GM12878 (cell line): ENCODE results near the gene PRR15L. TPM values are rescaled to one million over a fixed set of nuclear protein-coding genes. Genes with fewer than 3 reads are reported as not detected.

Experiments used
- ATF7 ChIP-seq: fragments of 450-650 bp; IDR thresholded peaks from 2 replicates; pipeline ENCODE4 v1.6.1; 2016; ENCODE audit warnings: low read depth, mild to moderate bottlenecking
- BHLHE40 ChIP-seq, 2 experiments: fragments of 450-650 bp in 1 of 2; IDR thresholded peaks; 2 replicates each; pipeline ENCODE4 v1.6.1; 2011 to 2017; ENCODE audit warnings: low read depth in 2 of 2, borderline replicate concordance in 1 of 2, improper control_type of control experiment in 1 of 2, low read length in 1 of 2, mild to moderate bottlenecking in 1 of 2
- CBFB ChIP-seq: IDR thresholded peaks from 2 replicates; pipeline ENCODE4 v1.6.1; 2016; ENCODE audit warnings: antibody characterized with exemption, low read depth
- CREB1 ChIP-seq: IDR thresholded peaks from 2 replicates; pipeline ENCODE4 v1.6.1; 2012; ENCODE audit warnings: low read depth, mild to moderate bottlenecking, inconsistent platforms
- IKZF2 ChIP-seq, 2 experiments: fragments of 450-650 bp; IDR thresholded peaks; 2 replicates each; pipeline ENCODE4 v1.6.1; 2017; ENCODE audit warnings: mild to moderate bottlenecking in 2 of 2, moderate library complexity in 2 of 2
- MYC ChIP-seq: IDR thresholded peaks from 2 replicates; pipeline ENCODE4 v1.6.1; 2011; ENCODE audit warnings: mild to moderate bottlenecking, low read length, moderate library complexity, inconsistent platforms; ENCODE audit not compliant: insufficient read depth, insufficient replicate concordance, insufficient read length, severe bottlenecking
- PAX5 ChIP-seq: IDR thresholded peaks from 2 replicates; pipeline ENCODE4 v1.6.1; 2011; ENCODE audit warnings: low read depth, low read length, borderline replicate concordance
- RFX5 ChIP-seq: IDR thresholded peaks from 2 replicates; pipeline ENCODE4 v1.6.1; 2011; ENCODE audit warnings: low read depth, low read length, improper control_type of control experiment
- SMARCA5 ChIP-seq: fragments of 450-650 bp; IDR thresholded peaks from 2 replicates; pipeline ENCODE4 v1.6.1; 2017; ENCODE audit warnings: mild to moderate bottlenecking
- SREBF1 ChIP-seq: IDR thresholded peaks from 2 replicates; pipeline ENCODE4 v1.6.1; 2012; ENCODE audit warnings: mild to moderate bottlenecking, low read length
- ZNF24 ChIP-seq: fragments of 450-650 bp; IDR thresholded peaks from 2 replicates; pipeline ENCODE4 v1.6.1; 2017; ENCODE audit warnings: antibody characterized with exemption, mild to moderate bottlenecking
- polyA plus RNA-seq, 11 experiments: library from polyadenylated mRNA; depleted of rRNA in 4 of 11; unstranded in 6 of 11; stranded (reverse) in 5 of 11; fragments of >200 nt; fragmentation: Nextera tagmentation in 4 of 11; fragmentation: Illumina TruSeq in 1 of 11; extraction: Ambion mirVana in 4 of 11; extraction: Trizol in 1 of 11; gene quantifications; 1 replicate in 1 of 11; 2 replicates in 10 of 11; pipeline versions ENCODE4 v1.2.1 to v1.2.3, GENCODE V29; 2011 to 2016; ENCODE audit warnings: inconsistent platforms in 2 of 11, missing spikeins in 2 of 11, low read depth in 1 of 11
- total RNA-seq, 4 experiments: library from RNA; depleted of rRNA in 3 of 4; stranded (reverse); fragments of >200 nt in 3 of 4; fragmentation: Illumina TruSeq in 1 of 4; extraction: Trizol in 1 of 4; gene quantifications; 2 replicates each; pipeline versions ENCODE4 v1.2.1 to v1.2.3, GENCODE V29; 2013 to 2021
- TF ChIP-seq, protein P1 (sequence below): fragments of 450-650 bp; IDR thresholded peaks from 2 replicates; pipeline ENCODE4 v1.6.1; 2018; ENCODE audit warnings: mild to moderate bottlenecking, low read depth, moderate library complexity; ENCODE audit not compliant: partially characterized antibody
- TF ChIP-seq, protein P2 (sequence below): fragments of 450-650 bp; IDR thresholded peaks from 2 replicates; pipeline ENCODE4 v1.6.1; 2017; ENCODE audit warnings: mild to moderate bottlenecking, moderate library complexity
- TF ChIP-seq, protein P3 (sequence below): IDR thresholded peaks from 2 replicates; pipeline ENCODE4 v1.6.1; 2011; ENCODE audit warnings: low read depth, low read length, improper control_type of control experiment, borderline replicate concordance
- TF ChIP-seq, protein P4 (sequence below): fragments of 450-650 bp; IDR thresholded peaks from 2 replicates; pipeline ENCODE4 v1.6.1; 2016; ENCODE audit warnings: mild to moderate bottlenecking
- TF ChIP-seq, protein P5 (sequence below): IDR thresholded peaks from 2 replicates; pipeline ENCODE4 v1.6.1; 2012; ENCODE audit warnings: low read depth, low read length, improper control_type of control experiment

Gene PRR15L
- total and polyA plus RNA-seq, 10 of the 15 experiments (the other 5 are each of a cell fraction or from before 2014, with no cell fraction given), result 0.11 to 0.18 TPM; not detected in 8

DNA sequence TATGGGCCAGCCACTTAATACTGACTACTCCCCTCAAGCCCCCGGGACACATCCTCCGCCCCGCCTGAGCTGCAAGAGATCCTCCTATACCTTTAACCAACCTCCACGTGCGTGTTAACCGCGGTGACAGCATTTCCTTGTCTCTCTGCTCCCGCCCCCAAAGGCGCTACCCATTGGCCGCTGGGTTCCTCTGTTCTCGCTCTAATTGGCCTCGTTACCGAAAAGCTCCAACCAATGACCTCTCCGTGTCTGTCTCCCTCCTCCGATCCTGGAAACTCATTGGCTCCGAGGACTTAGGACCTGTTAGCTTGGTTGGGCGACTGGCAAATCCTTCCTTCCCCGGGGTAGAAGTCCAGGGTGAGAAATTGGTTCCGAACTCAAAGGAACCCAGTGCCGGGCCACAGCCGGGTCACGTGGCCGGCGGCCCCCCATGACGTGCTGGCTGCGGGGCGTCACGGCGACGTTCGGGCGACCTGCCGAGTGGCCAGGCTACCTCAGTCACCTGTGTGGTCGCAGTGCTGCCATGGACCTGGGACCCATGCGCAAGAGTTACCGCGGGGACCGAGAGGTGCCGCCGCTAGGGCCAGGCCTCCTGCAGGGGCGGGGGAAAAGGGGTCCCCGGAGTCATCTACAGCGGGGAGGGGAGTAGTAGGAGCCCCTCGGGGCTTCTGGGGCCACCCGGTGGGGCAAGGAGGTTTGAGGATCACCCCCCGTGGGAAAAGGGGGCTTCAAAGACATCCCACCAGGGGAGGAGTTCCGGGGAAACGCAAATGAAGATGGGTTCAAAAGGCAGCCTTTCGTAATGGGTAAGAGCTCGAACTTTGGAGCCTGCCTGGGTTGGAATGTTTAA is 16.2 kb downstream of the PRR15L start, which contains the start of gene PNPO (continued):
- TF ChIP-seq, protein P1, sequence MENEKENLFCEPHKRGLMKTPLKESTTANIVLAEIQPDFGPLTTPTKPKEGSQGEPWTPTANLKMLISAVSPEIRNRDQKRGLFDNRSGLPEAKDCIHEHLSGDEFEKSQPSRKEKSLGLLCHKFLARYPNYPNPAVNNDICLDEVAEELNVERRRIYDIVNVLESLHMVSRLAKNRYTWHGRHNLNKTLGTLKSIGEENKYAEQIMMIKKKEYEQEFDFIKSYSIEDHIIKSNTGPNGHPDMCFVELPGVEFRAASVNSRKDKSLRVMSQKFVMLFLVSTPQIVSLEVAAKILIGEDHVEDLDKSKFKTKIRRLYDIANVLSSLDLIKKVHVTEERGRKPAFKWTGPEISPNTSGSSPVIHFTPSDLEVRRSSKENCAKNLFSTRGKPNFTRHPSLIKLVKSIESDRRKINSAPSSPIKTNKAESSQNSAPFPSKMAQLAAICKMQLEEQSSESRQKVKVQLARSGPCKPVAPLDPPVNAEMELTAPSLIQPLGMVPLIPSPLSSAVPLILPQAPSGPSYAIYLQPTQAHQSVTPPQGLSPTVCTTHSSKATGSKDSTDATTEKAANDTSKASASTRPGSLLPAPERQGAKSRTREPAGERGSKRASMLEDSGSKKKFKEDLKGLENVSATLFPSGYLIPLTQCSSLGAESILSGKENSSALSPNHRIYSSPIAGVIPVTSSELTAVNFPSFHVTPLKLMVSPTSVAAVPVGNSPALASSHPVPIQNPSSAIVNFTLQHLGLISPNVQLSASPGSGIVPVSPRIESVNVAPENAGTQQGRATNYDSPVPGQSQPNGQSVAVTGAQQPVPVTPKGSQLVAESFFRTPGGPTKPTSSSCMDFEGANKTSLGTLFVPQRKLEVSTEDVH, result no peak
- TF ChIP-seq, protein P2, sequence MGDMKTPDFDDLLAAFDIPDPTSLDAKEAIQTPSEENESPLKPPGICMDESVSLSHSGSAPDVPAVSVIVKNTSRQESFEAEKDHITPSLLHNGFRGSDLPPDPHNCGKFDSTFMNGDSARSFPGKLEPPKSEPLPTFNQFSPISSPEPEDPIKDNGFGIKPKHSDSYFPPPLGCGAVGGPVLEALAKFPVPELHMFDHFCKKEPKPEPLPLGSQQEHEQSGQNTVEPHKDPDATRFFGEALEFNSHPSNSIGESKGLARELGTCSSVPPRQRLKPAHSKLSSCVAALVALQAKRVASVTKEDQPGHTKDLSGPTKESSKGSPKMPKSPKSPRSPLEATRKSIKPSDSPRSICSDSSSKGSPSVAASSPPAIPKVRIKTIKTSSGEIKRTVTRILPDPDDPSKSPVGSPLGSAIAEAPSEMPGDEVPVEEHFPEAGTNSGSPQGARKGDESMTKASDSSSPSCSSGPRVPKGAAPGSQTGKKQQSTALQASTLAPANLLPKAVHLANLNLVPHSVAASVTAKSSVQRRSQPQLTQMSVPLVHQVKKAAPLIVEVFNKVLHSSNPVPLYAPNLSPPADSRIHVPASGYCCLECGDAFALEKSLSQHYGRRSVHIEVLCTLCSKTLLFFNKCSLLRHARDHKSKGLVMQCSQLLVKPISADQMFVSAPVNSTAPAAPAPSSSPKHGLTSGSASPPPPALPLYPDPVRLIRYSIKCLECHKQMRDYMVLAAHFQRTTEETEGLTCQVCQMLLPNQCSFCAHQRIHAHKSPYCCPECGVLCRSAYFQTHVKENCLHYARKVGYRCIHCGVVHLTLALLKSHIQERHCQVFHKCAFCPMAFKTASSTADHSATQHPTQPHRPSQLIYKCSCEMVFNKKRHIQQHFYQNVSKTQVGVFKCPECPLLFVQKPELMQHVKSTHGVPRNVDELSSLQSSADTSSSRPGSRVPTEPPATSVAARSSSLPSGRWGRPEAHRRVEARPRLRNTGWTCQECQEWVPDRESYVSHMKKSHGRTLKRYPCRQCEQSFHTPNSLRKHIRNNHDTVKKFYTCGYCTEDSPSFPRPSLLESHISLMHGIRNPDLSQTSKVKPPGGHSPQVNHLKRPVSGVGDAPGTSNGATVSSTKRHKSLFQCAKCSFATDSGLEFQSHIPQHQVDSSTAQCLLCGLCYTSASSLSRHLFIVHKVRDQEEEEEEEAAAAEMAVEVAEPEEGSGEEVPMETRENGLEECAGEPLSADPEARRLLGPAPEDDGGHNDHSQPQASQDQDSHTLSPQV, result no peak
- TF ChIP-seq, protein P3, sequence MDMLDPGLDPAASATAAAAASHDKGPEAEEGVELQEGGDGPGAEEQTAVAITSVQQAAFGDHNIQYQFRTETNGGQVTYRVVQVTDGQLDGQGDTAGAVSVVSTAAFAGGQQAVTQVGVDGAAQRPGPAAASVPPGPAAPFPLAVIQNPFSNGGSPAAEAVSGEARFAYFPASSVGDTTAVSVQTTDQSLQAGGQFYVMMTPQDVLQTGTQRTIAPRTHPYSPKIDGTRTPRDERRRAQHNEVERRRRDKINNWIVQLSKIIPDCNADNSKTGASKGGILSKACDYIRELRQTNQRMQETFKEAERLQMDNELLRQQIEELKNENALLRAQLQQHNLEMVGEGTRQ, result peak; percentile 12; the same call in 1 of the 2 replicates
- TF ChIP-seq, protein P4, sequence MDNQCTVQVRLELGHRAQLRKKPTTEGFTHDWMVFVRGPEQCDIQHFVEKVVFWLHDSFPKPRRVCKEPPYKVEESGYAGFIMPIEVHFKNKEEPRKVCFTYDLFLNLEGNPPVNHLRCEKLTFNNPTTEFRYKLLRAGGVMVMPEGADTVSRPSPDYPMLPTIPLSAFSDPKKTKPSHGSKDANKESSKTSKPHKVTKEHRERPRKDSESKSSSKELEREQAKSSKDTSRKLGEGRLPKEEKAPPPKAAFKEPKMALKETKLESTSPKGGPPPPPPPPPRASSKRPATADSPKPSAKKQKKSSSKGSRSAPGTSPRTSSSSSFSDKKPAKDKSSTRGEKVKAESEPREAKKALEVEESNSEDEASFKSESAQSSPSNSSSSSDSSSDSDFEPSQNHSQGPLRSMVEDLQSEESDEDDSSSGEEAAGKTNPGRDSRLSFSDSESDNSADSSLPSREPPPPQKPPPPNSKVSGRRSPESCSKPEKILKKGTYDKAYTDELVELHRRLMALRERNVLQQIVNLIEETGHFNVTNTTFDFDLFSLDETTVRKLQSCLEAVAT, result peak; percentile 51
- TF ChIP-seq RFX5, result peak; percentile 79
- peak; percentile 64; the same call in 1 of the 2 replicates for TF ChIP-seq CREB1
- TF ChIP-seq SMARCA5, result peak; percentile 59; the same call in 1 of the 2 replicates
- 0 out of 2 replicates have a peak, but pooled peaks have one; percentile 2 for TF ChIP-seq SREBF1
- TF ChIP-seq, protein P5, sequence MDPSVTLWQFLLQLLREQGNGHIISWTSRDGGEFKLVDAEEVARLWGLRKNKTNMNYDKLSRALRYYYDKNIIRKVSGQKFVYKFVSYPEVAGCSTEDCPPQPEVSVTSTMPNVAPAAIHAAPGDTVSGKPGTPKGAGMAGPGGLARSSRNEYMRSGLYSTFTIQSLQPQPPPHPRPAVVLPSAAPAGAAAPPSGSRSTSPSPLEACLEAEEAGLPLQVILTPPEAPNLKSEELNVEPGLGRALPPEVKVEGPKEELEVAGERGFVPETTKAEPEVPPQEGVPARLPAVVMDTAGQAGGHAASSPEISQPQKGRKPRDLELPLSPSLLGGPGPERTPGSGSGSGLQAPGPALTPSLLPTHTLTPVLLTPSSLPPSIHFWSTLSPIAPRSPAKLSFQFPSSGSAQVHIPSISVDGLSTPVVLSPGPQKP, result peak; percentile 38; the same call in 1 of the 2 replicates
- peak; percentile 88 for TF ChIP-seq MYC
- TF ChIP-seq CBFB, result peak; percentile 88
- no peak for TF ChIP-seq PAX5
- TF ChIP-seq ATF7, result peak; percentile 97
- TF ChIP-seq ZNF24, result no peak
- peak; percentile 98 for TF ChIP-seq BHLHE40 (IDR thresholded peaks at IDR 0.05; ENCODE audit: borderline replicate concordance in 1 of 2, low read depth in 2 of 2, low read length in 1 of 2)
- TF ChIP-seq IKZF2 (IDR thresholded peaks at IDR 0.05), result peak in 1 of 2 experiments; percentile 39; a peak in 2 of 4 replicates
